Left renal pelvis (tissue), 4 donors: ENCODE results near the gene ASH1L. TPM values are rescaled to one million over a fixed set of nuclear protein-coding genes. Genes with fewer than 3 reads are reported as not detected.

Experiments
- DNase-seq, 4 donors: peaks; one replicate each; pipeline ENCODE4 v3.0.0-alpha.2; 2013; ENCODE audit warnings: low read depth in 4 of 4, low spot score in 3 of 4
- polyA plus RNA-seq, 4 donors: library from polyadenylated mRNA; unstranded; fragments of 120-200 nt; gene quantifications; one replicate each; pipeline ENCODE4 v1.2.1, GENCODE V29; 2013; ENCODE audit not compliant: insufficient read length in 4 of 4

ASH1L gene
- polyA plus RNA-seq, 4 donors, result 38.3 to 45.5 (median 42.3) TPM

DNA sequence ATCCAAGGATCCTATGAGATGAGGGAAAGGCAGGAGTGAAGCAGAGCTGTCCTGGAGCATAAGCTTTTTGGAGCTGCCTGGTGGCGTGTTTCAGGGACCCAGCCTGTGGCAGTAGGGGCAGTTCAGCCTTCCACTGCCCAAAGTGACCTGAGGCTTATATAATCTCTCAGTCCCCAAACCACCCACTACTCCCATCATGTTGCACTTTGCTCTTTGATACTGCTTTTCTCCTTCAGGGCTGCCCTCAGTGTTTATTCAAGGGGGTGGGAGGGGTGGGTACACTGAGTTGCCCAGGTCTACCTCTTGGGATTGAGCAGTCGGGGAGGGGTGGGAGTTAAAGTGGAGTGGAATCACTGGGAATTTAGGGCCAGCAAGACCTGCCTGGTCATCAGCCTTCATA lies 276.1 kb downstream of the ASH1L start:
- no peak for DNase-seq

- DNase-seq, result no peak
Observed at GRCh38 chr1:155285631-155286044, 277.0 kb downstream of the ASH1L start.

Other genes starting within 250 kb of the ASH1L start
- 10 to 100 TPM; 35.4 to 40.6 (median 36.6) TPM for gene RUSC1, start 241.9 kb downstream of the ASH1L start, polyA plus RNA-seq
- gene MSTO1, start 47.4 kb upstream of the ASH1L start, polyA plus RNA-seq, result 10 to 100 TPM; 54.3 to 71.9 (median 58.4) TPM
- 10 to 100 TPM; 72.6 to 79.6 (median 76.8) TPM for gene YY1AP1, start 126.0 kb upstream of the ASH1L start, polyA plus RNA-seq
- 100 to 1,000 TPM in 3 of 4 donors, 10 to 100 TPM in 1; 92.2 to 132 (median 123) TPM for gene DAP3, start 126.3 kb upstream of the ASH1L start, polyA plus RNA-seq